ENCODE results near the gene GALNT9. TPM values are rescaled to one million over a fixed set of nuclear protein-coding genes. Genes with fewer than 3 reads are reported as not detected.

GALNT9 gene
- total and polyA plus RNA-seq, 2 experiments from 2014 or later = 0.33 to 1.4 TPM

DNA sequence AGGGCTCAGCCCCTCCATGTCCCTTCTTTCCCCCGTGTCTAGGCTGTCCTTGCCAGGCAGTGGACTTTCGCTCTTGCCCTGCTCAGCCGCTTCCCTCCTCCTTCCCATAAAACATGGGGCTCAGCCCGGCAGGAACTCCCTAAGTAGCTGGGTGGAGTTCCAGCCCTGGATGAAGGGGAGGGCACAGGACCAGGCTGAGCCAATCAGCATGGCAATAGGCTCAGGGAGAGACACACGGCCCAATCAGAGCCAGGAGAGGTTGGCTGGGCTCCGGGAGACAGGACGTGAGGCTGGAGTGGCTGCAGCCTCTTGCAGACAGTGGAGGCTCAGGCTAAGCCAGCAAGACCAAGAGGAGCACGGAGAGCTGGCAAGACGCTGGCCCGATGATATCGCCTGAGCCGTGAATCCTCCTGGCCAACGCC is 54.3 kb downstream of the GALNT9 start:
- Histone ChIP-seq H3K27ac (no peak overlapping the region), H3F3A (ENCODE audit: insufficient read depth) (no peaks in the 10 kb centered on the region), H3K79me2 (ENCODE audit: insufficient read depth) (no peaks in the 10 kb centered on the region), H3K4me1 (ENCODE audit: insufficient read depth) (no peaks in the 10 kb centered on the region), H4K20me1 (ENCODE audit: insufficient read depth) (no peaks in the 10 kb centered on the region), H3K4me3 (no peak overlapping the region; the same call in 1 of the 2 replicates), H3K9me2 (ENCODE audit: insufficient read depth) (no peaks in the 10 kb centered on the region), H3K9me3 (ENCODE audit: low read depth) (no peaks in the 10 kb centered on the region), H3K27me3 (replicated peaks; ENCODE audit: insufficient read depth) (peaks cover 44% of the 10 kb centered on the region), H3K9ac (no peak overlapping the region), H3K4me2 (ENCODE audit: unreplicated experiment) (no peak overlapping the region), H3K36me3 (ENCODE audit: low read depth) (no peaks in the 10 kb centered on the region), H2AFZ (no peak overlapping the region)
- peak; percentile 81 for DNase-seq
- in situ Hi-C loops (cut with MboI) = no loop called here
- TF ChIP-seq EZH2 (IDR thresholded peaks at IDR 0.05; ENCODE audit: insufficient read depth, poor library complexity, severe bottlenecking) = no peak
- no peak for TF ChIP-seq EZH2phosphoT487 (IDR thresholded peaks at IDR 0.05; ENCODE audit: insufficient read depth, low read depth)
- WGBS, 2 experiments (ENCODE audit: low coverage in 1 of 2, low lambda C conversion rate in 2 of 2, missing lambda C conversion rate in 2 of 2) = 35 to 39% methylated on average over 13 of the region's 13 CpGs

DNA sequence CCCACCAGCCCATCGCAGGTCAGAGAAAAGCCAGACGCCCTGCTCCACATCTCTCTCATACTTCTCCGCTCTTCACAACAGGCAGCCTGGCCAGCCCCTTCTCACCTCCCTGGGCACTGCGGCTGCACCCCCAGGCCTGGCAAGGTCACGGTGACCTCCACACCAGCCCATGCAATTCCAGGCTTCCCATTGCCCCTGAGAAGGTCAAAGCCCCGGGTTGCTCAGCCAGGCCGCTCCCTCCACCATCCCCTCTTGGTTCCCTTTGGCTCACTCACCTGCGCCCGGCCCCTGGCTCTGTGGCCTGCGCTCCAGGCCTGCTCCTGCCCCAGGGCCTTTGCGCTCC is 55.4 kb downstream of the GALNT9 start:
- Histone ChIP-seq H3K79me2 (ENCODE audit: insufficient read depth) (no peaks in the 10 kb centered on the region), H3K4me2 (ENCODE audit: unreplicated experiment) (no peak overlapping the region), H3K9me2 (ENCODE audit: insufficient read depth) (no peaks in the 10 kb centered on the region), H3K4me1 (ENCODE audit: insufficient read depth) (no peaks in the 10 kb centered on the region), H3F3A (ENCODE audit: insufficient read depth) (no peaks in the 10 kb centered on the region), H3K9ac (no peak overlapping the region), H3K4me3 (no peak overlapping the region), H3K27me3 (replicated peaks; ENCODE audit: insufficient read depth) (peaks cover 38% of the 10 kb centered on the region), H2AFZ (no peak overlapping the region), H4K20me1 (ENCODE audit: insufficient read depth) (no peaks in the 10 kb centered on the region), H3K27ac (no peak overlapping the region), H3K36me3 (ENCODE audit: low read depth) (no peaks in the 10 kb centered on the region), H3K9me3 (ENCODE audit: low read depth) (no peaks in the 10 kb centered on the region)
- TF ChIP-seq EZH2 (IDR thresholded peaks at IDR 0.05; ENCODE audit: insufficient read depth, poor library complexity, severe bottlenecking) (no peak), EZH2phosphoT487 (IDR thresholded peaks at IDR 0.05; ENCODE audit: insufficient read depth, low read depth) (no peak)
- in situ Hi-C loops (cut with MboI) = no loop called here
- 76% methylated on average over 11 of the region's 11 CpGs for WGBS, 2 experiments (ENCODE audit: low coverage in 1 of 2, low lambda C conversion rate in 2 of 2, missing lambda C conversion rate in 2 of 2)
- DNase-seq = no peak

DNA sequence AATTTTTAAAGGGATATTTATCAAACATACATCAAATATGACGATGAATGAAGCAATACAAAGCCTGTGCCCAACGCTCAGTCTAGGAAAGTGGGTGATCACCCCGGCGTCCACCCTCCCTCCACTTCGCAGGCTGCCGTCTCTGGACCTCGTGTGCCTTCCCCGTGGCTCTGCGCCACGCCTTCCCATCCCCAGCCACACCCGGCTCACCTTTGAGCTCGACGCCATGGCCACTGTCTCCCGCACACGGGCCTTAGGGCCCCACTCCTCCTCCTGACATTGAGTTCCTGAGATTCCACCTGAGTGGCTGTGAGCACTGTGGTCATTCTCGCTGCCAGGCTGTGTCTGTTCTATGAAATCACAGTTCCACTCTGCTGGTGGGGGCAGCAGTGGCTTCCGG is 56.7 kb downstream of the GALNT9 start:
- Histone ChIP-seq H3K9ac (no peak overlapping the region), H3K79me2 (ENCODE audit: insufficient read depth) (no peaks in the 10 kb centered on the region), H3K9me2 (ENCODE audit: insufficient read depth) (no peaks in the 10 kb centered on the region), H3K4me2 (ENCODE audit: unreplicated experiment) (no peak overlapping the region), H3F3A (ENCODE audit: insufficient read depth) (no peaks in the 10 kb centered on the region), H3K4me1 (ENCODE audit: insufficient read depth) (no peaks in the 10 kb centered on the region), H4K20me1 (ENCODE audit: insufficient read depth) (no peaks in the 10 kb centered on the region), H3K4me3 (no peak overlapping the region), H3K27me3 (replicated peaks; ENCODE audit: insufficient read depth) (peaks cover 37% of the 10 kb centered on the region), H3K36me3 (ENCODE audit: low read depth) (no peaks in the 10 kb centered on the region), H2AFZ (no peak overlapping the region), H3K27ac (no peak overlapping the region), H3K9me3 (ENCODE audit: low read depth) (no peaks in the 10 kb centered on the region)
- TF ChIP-seq EZH2 (IDR thresholded peaks at IDR 0.05; ENCODE audit: insufficient read depth, poor library complexity, severe bottlenecking) (no peak), EZH2phosphoT487 (IDR thresholded peaks at IDR 0.05; ENCODE audit: insufficient read depth, low read depth) (no peak)
- no peak for DNase-seq
- WGBS, 2 experiments (ENCODE audit: low coverage in 1 of 2, low lambda C conversion rate in 2 of 2, missing lambda C conversion rate in 2 of 2) = 66 to 68% methylated on average over 17 of the region's 17 CpGs
- in situ Hi-C loops (cut with MboI) = no loop called here

DNA sequence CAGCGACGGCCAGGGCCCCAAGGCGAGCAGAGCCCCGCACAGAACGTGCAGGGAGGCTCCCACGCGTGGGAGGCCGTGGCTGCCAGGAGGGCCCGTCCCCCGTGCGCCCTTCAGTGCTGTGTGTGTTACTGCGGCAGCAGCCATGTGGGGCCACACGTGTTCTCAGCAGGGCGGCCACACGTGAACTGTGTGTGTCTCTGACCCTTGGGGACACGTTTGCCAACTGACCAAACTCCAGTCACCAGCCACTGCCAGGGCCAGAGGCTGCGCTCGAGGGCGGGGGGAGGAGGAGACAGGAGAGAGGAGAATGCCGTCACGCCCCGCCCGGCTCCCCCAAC is 57.7 kb downstream of the GALNT9 start:
- Histone ChIP-seq H3K27ac (no peak overlapping the region), H3K4me2 (ENCODE audit: unreplicated experiment) (no peak overlapping the region), H3K4me1 (ENCODE audit: insufficient read depth) (no peaks in the 10 kb centered on the region), H3K36me3 (ENCODE audit: low read depth) (no peaks in the 10 kb centered on the region), H2AFZ (no peak overlapping the region), H3K27me3 (replicated peaks; ENCODE audit: insufficient read depth) (peaks cover 34% of the 10 kb centered on the region), H3K4me3 (no peak overlapping the region), H3K9me3 (ENCODE audit: low read depth) (no peaks in the 10 kb centered on the region), H3K9me2 (ENCODE audit: insufficient read depth) (no peaks in the 10 kb centered on the region), H3F3A (ENCODE audit: insufficient read depth) (no peaks in the 10 kb centered on the region), H3K9ac (no peak overlapping the region), H3K79me2 (ENCODE audit: insufficient read depth) (no peaks in the 10 kb centered on the region), H4K20me1 (ENCODE audit: insufficient read depth) (no peaks in the 10 kb centered on the region)
- TF ChIP-seq EZH2 (IDR thresholded peaks at IDR 0.05; ENCODE audit: insufficient read depth, poor library complexity, severe bottlenecking) = no peak
- TF ChIP-seq EZH2phosphoT487 (IDR thresholded peaks at IDR 0.05; ENCODE audit: insufficient read depth, low read depth) = no peak
- in situ Hi-C loops (cut with MboI) = no loop called here
- WGBS, 2 experiments (ENCODE audit: low coverage in 1 of 2, low lambda C conversion rate in 2 of 2, missing lambda C conversion rate in 2 of 2) = 58 to 64% methylated on average over 18 to 23 of the region's 23 CpGs
- no peak for DNase-seq
